Urinary bladder (tissue), 4 donors: Measurements from ENCODE around the gene NFX1. TPM values are rescaled to one million over a fixed set of nuclear protein-coding genes. Genes with fewer than 3 reads are reported as not detected.
"Not testable (repeated sequence)": the region's sequence is repeated elsewhere in the genome, so short reads cannot be mapped to it uniquely, and the experiment has no call there.

Experiments used
- DNase-seq: peaks from one replicate; pipeline ENCODE4 v3.0.0-alpha.2; 2015; ENCODE audit errors: extremely low spot score
- H3K27ac ChIP-seq: one replicate; pipeline ENCODE4 v1.5.1; 2013; ENCODE audit warnings: low read depth, mild to moderate bottlenecking, moderate library complexity
- H3K36me3 ChIP-seq: one replicate; pipeline ENCODE4 v1.6.1; 2013; ENCODE audit warnings: mild to moderate bottlenecking, moderate library complexity; ENCODE audit not compliant: insufficient read depth
- H3K4me1 ChIP-seq: one replicate; pipeline ENCODE4 v1.6.1; 2013; ENCODE audit warnings: mild to moderate bottlenecking, moderate library complexity; ENCODE audit not compliant: insufficient read depth
- H3K4me3 ChIP-seq: one replicate; pipeline ENCODE4 v1.5.1; 2013; ENCODE audit warnings: low read depth, low read length
- WGBS: extraction: QIAGEN DNeasy Blood & Tissue Kit; methylation state at CpG from one replicate; pipeline ENCODE4 v1.1.7; 2013; 5-methylcytosine and 5-hydroxymethylcytosine counted together
- polyA plus RNA-seq: library from polyadenylated mRNA; stranded (reverse); fragments of 200-250 nt; gene quantifications from one replicate; pipeline ENCODE4 v1.2.3, GENCODE V29; 2013
- total RNA-seq: library from RNA; depleted of rRNA; stranded (reverse); fragments of >200 nt; gene quantifications from one replicate; pipeline ENCODE4 v1.2.3, GENCODE V29; 2014
- donor health status: healthy with polysubstance abuse.
- donor health status: healthy.

NFX1 gene
- total and polyA plus RNA-seq, 2 donors, result 21.9 to 24.1 TPM

DNA sequence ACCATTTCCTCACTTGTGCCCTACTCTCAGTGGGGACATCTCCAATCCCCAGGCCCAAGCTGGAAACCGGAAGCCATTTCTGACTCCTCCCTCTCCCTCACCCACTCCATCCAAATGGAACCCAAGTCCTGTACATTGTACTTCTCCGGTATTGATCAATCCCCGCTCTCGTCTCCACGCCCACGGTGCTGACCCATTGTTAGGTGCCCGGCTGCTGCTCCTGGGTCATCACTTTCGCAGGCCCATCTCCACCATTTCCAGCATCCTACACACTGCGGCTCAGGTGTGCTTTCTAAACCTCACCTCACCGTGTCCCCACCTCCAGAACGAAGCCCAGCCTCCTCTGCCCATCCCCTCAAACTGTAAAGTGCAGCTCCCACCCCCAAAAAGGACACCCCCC, 93.1 kb downstream of the NFX1 start:
- H3K36me3 ChIP-seq, H3K4me1 ChIP-seq, H3K4me3 ChIP-seq, H3K27ac ChIP-seq, DNase-seq: not testable (repeated sequence)
- 95% methylated on average over 11 of the region's 11 CpGs for WGBS

GRCh38 chr9:33385536-33385935, 95.2 kb downstream of the NFX1 start:
- DNase-seq, H3K27ac ChIP-seq, H3K4me3 ChIP-seq, H3K4me1 ChIP-seq, H3K36me3 ChIP-seq: not testable (repeated sequence)
- 94% methylated on average over 11 of the region's 11 CpGs for WGBS

DNA sequence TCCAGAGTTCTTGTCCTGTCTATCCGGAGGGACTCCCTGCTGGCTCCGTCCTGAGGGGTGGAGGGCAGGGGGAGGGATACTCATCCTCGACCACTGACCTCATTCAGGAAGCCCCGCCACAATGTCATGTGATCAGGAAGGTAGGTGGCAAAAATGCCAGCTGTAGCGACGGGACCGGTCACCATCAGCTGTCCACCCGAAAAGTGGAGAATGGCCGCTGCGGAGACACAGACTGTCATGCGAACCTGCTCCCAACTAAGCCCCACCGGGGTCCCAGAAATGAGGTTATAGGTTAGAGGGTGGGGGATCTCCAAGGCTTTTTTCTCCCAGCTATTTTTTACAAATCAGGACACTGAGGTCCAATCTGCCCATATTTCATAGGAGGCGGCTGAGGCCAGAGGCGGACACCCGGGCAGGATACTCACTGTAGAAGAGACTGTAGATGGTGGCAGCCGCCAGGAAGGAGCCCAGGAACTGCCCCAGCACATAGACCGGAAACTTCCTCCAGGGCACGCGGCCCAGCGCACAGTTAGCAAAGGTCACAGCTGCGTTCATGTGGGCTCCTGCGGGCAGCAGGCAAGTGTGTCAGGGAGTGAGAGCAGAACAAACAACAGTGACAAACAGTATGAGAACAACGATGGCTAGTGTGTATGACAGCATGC, 95.8 kb downstream of the NFX1 start:
- not testable (repeated sequence) for DNase-seq, H3K36me3 ChIP-seq, H3K4me1 ChIP-seq, H3K27ac ChIP-seq, H3K4me3 ChIP-seq
- WGBS, result 90% methylated on average over 23 of the region's 23 CpGs

- not testable (repeated sequence) for DNase-seq, H3K4me1 ChIP-seq, H3K4me3 ChIP-seq, H3K36me3 ChIP-seq, H3K27ac ChIP-seq
- WGBS, result 94% methylated on average over 14 of the region's 14 CpGs
These were observed 96.3 kb downstream of the NFX1 start for GRCh38 chr9:33386641-33386996.

- not testable (repeated sequence) for H3K27ac ChIP-seq, H3K4me1 ChIP-seq, H3K4me3 ChIP-seq, H3K36me3 ChIP-seq, DNase-seq
- 81% methylated on average over 9 of the region's 9 CpGs for WGBS
These were observed 96.7 kb downstream of the NFX1 start for GRCh38 chr9:33386998-33387397.

DNA sequence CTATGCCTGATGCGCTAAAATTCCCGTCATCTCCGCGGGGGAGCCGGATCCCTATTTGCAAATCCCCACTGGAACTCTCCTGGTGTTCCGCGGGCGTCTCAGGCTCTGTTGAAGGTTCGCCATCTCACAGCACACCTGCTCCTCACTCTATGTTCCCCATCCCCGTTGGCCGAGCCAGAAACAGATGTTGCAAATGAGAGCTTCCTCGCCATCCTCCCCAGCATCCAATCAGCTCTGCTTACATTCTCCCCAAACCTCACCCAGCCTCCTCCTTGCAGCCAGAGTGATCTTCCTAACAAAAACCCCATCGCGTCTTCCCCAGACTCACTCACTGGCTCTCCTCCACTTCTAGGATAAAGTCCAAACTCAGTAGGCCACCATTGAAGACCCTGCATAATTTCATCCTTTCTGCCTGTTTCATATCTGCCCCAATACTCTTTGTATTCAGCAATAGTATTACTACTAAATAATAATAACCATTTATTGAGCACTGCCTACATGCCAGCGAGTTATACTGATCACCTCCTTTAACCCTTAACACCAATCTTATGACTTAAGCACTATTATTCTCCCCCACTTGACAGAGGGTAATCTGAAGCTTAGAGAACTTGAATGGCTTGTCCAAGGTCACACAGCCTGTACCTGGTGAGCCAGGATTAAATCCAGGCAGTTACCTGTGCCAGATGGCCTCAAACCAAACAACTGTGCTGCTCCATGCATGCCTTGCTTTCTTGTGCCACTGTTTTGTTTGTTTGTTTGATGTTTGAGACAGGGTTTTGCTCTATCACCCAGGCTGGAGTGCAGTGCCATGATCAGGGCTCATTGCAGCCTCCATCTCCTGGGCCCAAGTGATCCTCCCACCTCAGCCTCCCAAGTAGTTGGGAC, 98.0 kb downstream of the NFX1 start:
- H3K27ac ChIP-seq, result no peak overlapping the region

GRCh38 chr9:33391111-33391771, 100.9 kb downstream of the NFX1 start:
- not testable (repeated sequence) for H3K36me3 ChIP-seq, H3K27ac ChIP-seq, H3K4me1 ChIP-seq, H3K4me3 ChIP-seq
- peak; percentile 66 for DNase-seq
- 11% methylated on average over 8 of the region's 9 CpGs for WGBS

More for the DNA sequence above, 98.0 kb downstream of the NFX1 start:
- Histone ChIP-seq H3K36me3 (no peaks in the 10 kb centered on the region), H3K4me3 (no peak overlapping the region), H3K4me1 (no peaks in the 10 kb centered on the region)
- 78% methylated on average over 15 of the region's 15 CpGs for WGBS
- no peak for DNase-seq

DNA sequence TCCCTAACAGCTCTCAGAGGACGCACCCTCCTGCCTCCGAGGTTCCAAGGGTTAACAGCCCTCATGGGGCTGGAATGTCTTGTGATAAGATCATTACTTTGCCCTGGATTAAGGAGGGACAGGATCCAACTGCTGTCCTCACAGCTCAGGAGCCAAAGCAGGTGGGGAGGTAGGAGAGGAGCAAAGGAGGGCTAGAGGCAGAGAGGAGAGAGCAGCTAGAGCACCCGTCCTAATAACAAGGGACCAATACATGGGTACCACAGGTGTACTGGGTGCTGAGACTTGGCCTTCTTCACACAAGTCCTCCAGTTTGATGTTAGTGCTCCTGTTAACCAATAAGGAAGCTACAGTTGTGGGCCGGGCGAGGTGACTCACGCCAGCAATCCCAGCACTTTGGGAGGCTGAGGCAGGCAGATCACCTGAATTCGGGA, 102.3 kb downstream of the NFX1 start:
- DNase-seq, H3K27ac ChIP-seq, H3K36me3 ChIP-seq, H3K4me1 ChIP-seq, H3K4me3 ChIP-seq: not testable (repeated sequence)
- 68% methylated on average over 7 of the region's 7 CpGs for WGBS

DNA sequence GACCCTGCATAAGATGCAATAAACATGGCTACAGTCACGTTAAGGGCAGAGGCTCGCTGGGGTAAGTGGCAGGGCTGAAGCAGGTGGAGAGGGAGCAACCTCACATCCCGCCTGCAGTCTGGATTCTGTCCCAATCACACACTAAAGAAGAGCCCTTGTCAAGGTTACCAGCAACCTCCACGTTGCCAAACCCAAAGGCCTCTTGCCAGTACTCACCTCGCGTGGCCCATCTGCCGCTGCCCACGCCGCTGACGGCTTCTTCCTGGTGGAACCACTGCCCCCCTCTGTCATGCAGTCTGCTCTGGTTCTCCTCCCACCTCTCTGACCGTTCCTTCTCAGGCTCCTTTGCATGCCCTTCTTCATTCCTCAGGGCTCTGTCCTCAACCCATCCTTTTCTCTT, 103.3 kb downstream of the NFX1 start:
- WGBS, result 69% methylated on average over 11 of the region's 11 CpGs
- H3K4me3 ChIP-seq, result no peak overlapping the region
- no peaks in the 10 kb centered on the region for H3K36me3 ChIP-seq
- no peak for DNase-seq
- H3K4me1 ChIP-seq, result no peaks in the 10 kb centered on the region
- no peak overlapping the region for H3K27ac ChIP-seq

DNA sequence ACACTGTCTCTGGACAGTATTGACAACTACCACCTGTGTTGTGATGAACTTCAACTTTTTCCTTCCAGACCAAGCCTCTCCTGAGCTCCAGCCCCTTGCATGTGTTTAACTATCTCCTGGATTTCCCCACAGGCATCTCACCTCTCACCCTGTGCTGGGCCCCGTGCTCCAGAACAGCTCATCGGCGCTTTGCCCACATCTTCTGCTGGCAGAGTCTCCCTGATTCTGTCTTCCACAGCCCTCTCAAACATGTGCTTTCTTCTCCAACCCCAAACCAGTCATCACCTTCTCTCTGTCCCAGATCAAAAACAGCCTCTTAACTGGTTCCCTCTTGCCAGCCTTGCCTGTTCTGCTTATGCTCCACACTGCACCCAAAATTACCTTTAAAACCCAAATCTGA, 103.7 kb downstream of the NFX1 start:
- H3K27ac ChIP-seq, H3K4me3 ChIP-seq, H3K36me3 ChIP-seq, H3K4me1 ChIP-seq, DNase-seq: not testable (repeated sequence)
- 50% methylated on average over 3 of the region's 3 CpGs for WGBS

DNA sequence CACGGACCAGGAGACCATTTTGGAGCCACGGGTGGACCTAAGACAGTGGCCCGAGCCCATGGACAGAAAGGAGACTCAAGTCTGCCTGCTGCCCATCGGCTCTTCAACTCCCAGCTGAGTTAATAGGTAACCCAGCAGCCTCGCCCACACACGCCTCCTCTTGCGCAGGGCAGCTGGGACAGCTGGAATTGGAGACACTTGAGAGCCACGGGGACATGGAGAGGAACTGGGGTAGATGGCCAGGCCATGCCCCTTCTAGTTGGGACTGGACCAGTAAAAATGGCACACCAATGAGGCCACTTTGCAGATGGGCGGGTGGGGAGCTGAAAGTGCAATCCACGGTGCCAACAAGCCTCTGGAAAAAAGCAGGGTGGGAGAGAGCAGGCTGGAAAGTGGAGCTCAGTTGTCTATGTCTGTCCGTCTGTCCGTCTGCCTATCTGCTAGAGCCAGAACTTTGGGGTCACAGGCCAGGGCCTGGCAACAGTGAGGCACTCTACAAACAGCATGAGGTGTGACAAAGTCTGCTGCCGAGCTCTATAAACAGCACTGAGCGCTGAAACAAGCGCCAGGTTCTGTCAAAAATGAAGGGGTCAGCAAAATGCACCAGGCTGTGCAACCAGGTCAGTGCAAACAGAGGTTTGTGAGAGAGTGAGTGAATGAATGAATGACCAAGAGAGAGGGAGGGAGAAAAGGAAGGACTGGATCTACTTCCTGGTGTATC, 105.0 kb downstream of the NFX1 start:
- 86% methylated on average over 15 of the region's 15 CpGs for WGBS
- not testable (repeated sequence) for H3K27ac ChIP-seq, H3K4me3 ChIP-seq

GRCh38 chr9:33397801-33398200, 107.5 kb downstream of the NFX1 start:
- not testable (repeated sequence) for H3K4me3 ChIP-seq, H3K36me3 ChIP-seq, DNase-seq, H3K4me1 ChIP-seq, H3K27ac ChIP-seq
- 79% methylated on average over 3 of the region's 4 CpGs for WGBS

More for the DNA sequence above, 105.0 kb downstream of the NFX1 start:
- H3K36me3 ChIP-seq, DNase-seq, H3K4me1 ChIP-seq: not testable (repeated sequence)

DNA sequence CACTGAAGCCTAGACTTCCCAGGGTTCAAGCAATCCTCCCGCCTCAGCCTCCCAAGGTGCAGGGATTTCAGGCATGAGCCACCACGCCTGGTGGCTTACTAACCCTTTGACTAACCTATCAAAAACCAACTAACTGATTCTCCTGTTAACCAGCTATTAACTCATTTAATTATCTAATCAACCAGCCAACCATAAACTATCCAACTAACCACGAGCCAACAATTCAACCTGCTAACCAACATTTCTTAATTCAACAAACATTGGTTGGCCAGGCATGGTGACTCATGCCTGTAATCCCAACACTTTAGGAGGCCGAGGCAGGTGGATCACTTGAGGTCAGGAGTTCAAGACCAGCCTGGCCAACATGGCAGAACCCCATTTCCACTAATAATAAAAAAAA, 108.7 kb downstream of the NFX1 start:
- H3K36me3 ChIP-seq, H3K4me3 ChIP-seq, H3K4me1 ChIP-seq, H3K27ac ChIP-seq, DNase-seq: not testable (repeated sequence)
- 88% methylated on average over 4 of the region's 4 CpGs for WGBS
